ENCODE measurements around the gene POP4. TPM values are rescaled to one million over a fixed set of nuclear protein-coding genes. Genes with fewer than 3 reads are reported as not detected.

Gene POP4
- total and polyA plus RNA-seq, 2 of the 8 experiments (the other 6 are each of a cell fraction or from before 2014, with no cell fraction given): 29.1 to 41.5 TPM

GRCh38 chr19:29664753-29665214 is 58.7 kb downstream of the POP4 start:
- peak overlapping the region; percentile 94 for H4K8ac ChIP-seq (ENCODE audit: extremely low read depth, insufficient read depth, low read length)
- no peak overlapping the region for H2AFZ ChIP-seq (ENCODE audit: low read length)
- H3K56ac ChIP-seq (replicated peaks; ENCODE audit: insufficient read length, low read depth, low read length): no peak overlapping the region
- H4K20me1 ChIP-seq (replicated peaks in 1 of 2; ENCODE audit: control insufficient read depth in 1 of 2, insufficient read depth in 2 of 2, low read length in 2 of 2): no peaks in the 10 kb centered on the region
- DNase-seq (ENCODE audit: low read depth in 1 of 2, low spot score in 2 of 2) (no peak), FAIRE-seq (no peak)
- H2AK5ac ChIP-seq (ENCODE audit: low read depth, low read length): 0 out of 2 replicates have a peak overlapping the region, but pooled peaks have one; percentile 2
- no peak for TF ChIP-seq SIRT6 (IDR thresholded peaks at IDR 0.05; ENCODE audit: low read length)
- no peak for TF ChIP-seq CTCF (IDR thresholded peaks at IDR 0.05; ENCODE audit: control extremely low read depth in 1 of 3, insufficient read depth in 1 of 3, low read depth in 1 of 3, low read length in 3 of 3)
- no peak overlapping the region for H2BK20ac ChIP-seq (ENCODE audit: low read length)
- H3K4me1 ChIP-seq (replicated peaks in 1 of 4; ENCODE audit: control insufficient read depth in 3 of 4, insufficient read depth in 4 of 4, low read length in 3 of 4): peaks cover 0 to 21% (median 18%) of the 10 kb centered on the region in 4 experiments; a peak in 6 of 7 replicates
- H3K36me3 ChIP-seq (ENCODE audit: control insufficient read depth in 2 of 4, insufficient read depth in 4 of 4, low read length in 3 of 4): no peaks in the 10 kb centered on the region
- H2BK5ac ChIP-seq (ENCODE audit: low read depth, low read length): peak overlapping the region; percentile 24; the same call in 1 of the 2 replicates
- peaks cover 0 to 10% (median 1%) of the 10 kb centered on the region in 4 experiments; a peak in 4 of 7 replicates for H3K27me3 ChIP-seq (replicated peaks in 1 of 4; ENCODE audit: control insufficient read depth in 3 of 4, extremely low read depth in 1 of 4, insufficient read depth in 3 of 4, low read length in 3 of 4)
- H3K9ac ChIP-seq (replicated peaks in 1 of 4; ENCODE audit: extremely low read depth in 1 of 4, low read depth in 3 of 4, low read length in 3 of 4): peak overlapping the region in 1 of 4 experiments; percentile 53; a peak in 1 of 7 replicates
- H3K9me3 ChIP-seq (ENCODE audit: insufficient read depth in 2 of 2, low read depth in 1 of 2, low read length in 1 of 2): no peaks in the 10 kb centered on the region
- no peak overlapping the region for H3K23ac ChIP-seq (ENCODE audit: insufficient read length)
- H3K18ac ChIP-seq (ENCODE audit: extremely low read depth, low read length): peak overlapping the region; percentile 38; the same call in 1 of the 2 replicates
- no peak overlapping the region for H3K27ac ChIP-seq (ENCODE audit: low read depth, low read length)
- no peak overlapping the region for H4K91ac ChIP-seq (replicated peaks; ENCODE audit: insufficient read length, low read length)
- H3K4ac ChIP-seq (replicated peaks; ENCODE audit: insufficient read length, low read depth, low read length): no peak overlapping the region
- H3K4me3 ChIP-seq (ENCODE audit: extremely low read depth in 1 of 4, insufficient read depth in 2 of 4, low read depth in 3 of 4, low read length in 4 of 4): peak overlapping the region; percentile 34 to 97 (median 74); a peak in 7 of 8 replicates
- peak overlapping the region; percentile 73 to 98 for H3K4me2 ChIP-seq (ENCODE audit: insufficient read depth in 1 of 2, low read depth in 2 of 2, low read length in 2 of 2)
- H3K79me2 ChIP-seq (ENCODE audit: control insufficient read depth in 1 of 2, insufficient read depth in 2 of 2, low read length in 2 of 2): peaks cover 0 to 16% of the 10 kb centered on the region in 2 experiments; a peak in 1 of 4 replicates
- no peak overlapping the region for H4K5ac ChIP-seq (ENCODE audit: insufficient read length, low read depth, low read length)
- no peak overlapping the region for H2BK15ac ChIP-seq (ENCODE audit: low read length)
- H3K23me2 ChIP-seq (ENCODE audit: low read depth, low read length): peaks cover 13% of the 10 kb centered on the region
- H2BK12ac ChIP-seq (ENCODE audit: low read depth, low read length): no peak overlapping the region
- WGBS, 2 experiments (ENCODE audit: extremely low coverage in 1 of 2, insufficient coverage in 1 of 2, insufficient read length in 1 of 2, insufficient replicate concordance in 2 of 2, low coverage in 1 of 2, low lambda C conversion rate in 2 of 2, missing lambda C conversion rate in 1 of 2): 36% methylated on average over 21 of the region's 22 CpGs; no CpG with 5 or more reads in 1 of the 2 experiments
- H3K14ac ChIP-seq (ENCODE audit: insufficient read length): no peak overlapping the region
- ChIA-PET CTCF (ENCODE audit: partially characterized antibody) (interaction anchor here (0.6 to 5.3 kb wide), 5 partner anchors 27 to 324 kb away, joined by 3 to 79 read pairs (median 5); partner anchors contain the start of gene POP4), POLR2A (ENCODE audit: partially characterized antibody) (interaction anchor here (0.7 to 1.6 kb wide), 4 partner anchors 48 to 194 kb away, joined by 3 to 4 read pairs (median 3); partner anchors contain the start of gene POP4)
- no peak overlapping the region for H2BK120ac ChIP-seq (replicated peaks; ENCODE audit: low read depth, low read length)
- peaks cover 13% of the 10 kb centered on the region; the same call in 1 of the 2 replicates for H3K79me1 ChIP-seq (ENCODE audit: low read depth, low read length)
